Skeletal muscle satellite cell (primary cell): ENCODE results near the gene ZMIZ1.
A peak's percentile ranks its signal among the peaks of the same experiment; 100 is the strongest.

Source experiments
- H3K27me3 ChIP-seq: 2 replicates; pipeline ENCODE4 v1.7.0; 2013; ENCODE audit warnings: low read length; ENCODE audit not compliant: control insufficient read depth, insufficient read depth
- H3K36me3 ChIP-seq: 2 replicates; pipeline ENCODE4 v1.7.0; 2013; ENCODE audit warnings: mild to moderate bottlenecking, control low read depth, low read length; ENCODE audit not compliant: insufficient read depth
- H3K4me1 ChIP-seq: 2 replicates; pipeline ENCODE4 v1.7.0; 2013; ENCODE audit warnings: low read length; ENCODE audit not compliant: control insufficient read depth, insufficient read depth
- H3K4me2 ChIP-seq: 2 replicates; pipeline ENCODE4 v1.7.0; 2013; ENCODE audit warnings: mild to moderate bottlenecking, low read length
- H3K4me3 ChIP-seq: 2 replicates; pipeline ENCODE4 v1.7.0; 2013; ENCODE audit warnings: low read length
- H3K9ac ChIP-seq: 2 replicates; pipeline ENCODE4 v1.7.0; 2013; ENCODE audit warnings: mild to moderate bottlenecking, low read depth, low read length, moderate library complexity
- H3K9me3 ChIP-seq: replicated peaks from 2 replicates; pipeline ENCODE4 v1.7.0; 2013; ENCODE audit warnings: mild to moderate bottlenecking, control low read depth, low read length

Gene ZMIZ1

GRCh38 chr10:79125092-79125491, 56.3 kb downstream of the ZMIZ1 start:
- H3K9me3 ChIP-seq, result no peaks in the 10 kb centered on the region
- H3K27me3 ChIP-seq, result no peaks in the 10 kb centered on the region
- H3K9ac ChIP-seq, result no peak overlapping the region
- no peak overlapping the region for H3K4me2 ChIP-seq
- peaks cover 52% of the 10 kb centered on the region for H3K4me1 ChIP-seq
- no peak overlapping the region for H3K4me3 ChIP-seq
- H3K36me3 ChIP-seq, result peaks cover 70% of the 10 kb centered on the region

GRCh38 chr10:79126351-79127080, 57.8 kb downstream of the ZMIZ1 start:
- Histone ChIP-seq H3K27me3 (no peaks in the 10 kb centered on the region), H3K4me3 (no peak overlapping the region), H3K9me3 (no peaks in the 10 kb centered on the region), H3K4me2 (no peak overlapping the region), H3K36me3 (peaks cover 69% of the 10 kb centered on the region), H3K9ac (peak overlapping the region; percentile 3), H3K4me1 (peaks cover 54% of the 10 kb centered on the region)

- peaks cover 68% of the 10 kb centered on the region for H3K36me3 ChIP-seq
- no peaks in the 10 kb centered on the region for H3K27me3 ChIP-seq
- peaks cover 54% of the 10 kb centered on the region for H3K4me1 ChIP-seq
- no peaks in the 10 kb centered on the region for H3K9me3 ChIP-seq
- no peak overlapping the region for H3K4me2 ChIP-seq
- H3K9ac ChIP-seq, result no peak overlapping the region
- H3K4me3 ChIP-seq, result no peak overlapping the region
Measured at GRCh38 chr10:79127151-79127961, 58.6 kb downstream of the ZMIZ1 start.

DNA sequence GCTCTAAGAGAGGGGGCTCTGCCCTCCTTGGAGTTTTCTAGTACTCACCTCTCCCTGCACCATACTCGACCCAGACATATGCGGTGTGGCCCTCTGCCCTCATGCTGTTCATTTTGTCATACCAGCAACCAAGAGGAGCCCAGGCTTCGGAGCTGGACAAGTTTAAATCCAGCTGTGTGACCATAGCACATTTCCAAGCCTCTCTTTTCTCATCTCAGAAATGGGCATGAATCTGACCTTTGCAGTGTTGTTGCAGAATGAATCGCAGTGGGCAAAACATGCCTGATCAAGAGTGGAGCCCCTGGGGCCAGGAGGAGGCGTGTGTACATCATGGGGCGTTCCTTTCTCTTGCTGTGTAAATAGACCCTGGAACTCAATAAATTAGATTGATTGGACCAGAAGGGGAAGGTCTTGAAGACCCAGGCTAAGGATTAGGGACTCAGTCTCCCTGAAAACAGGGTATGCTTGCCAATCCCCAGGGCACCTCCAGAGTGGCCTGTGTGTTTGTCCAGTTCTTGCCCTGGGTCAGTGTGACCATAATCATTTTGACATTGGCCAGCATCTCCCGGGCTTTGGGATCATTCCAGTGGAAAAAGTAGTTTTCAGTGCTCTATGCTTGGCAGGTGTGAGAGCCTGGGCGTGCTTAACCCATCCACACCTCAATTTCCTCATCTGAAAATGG, 59.6 kb downstream of the ZMIZ1 start:
- Histone ChIP-seq H3K4me1 (peaks cover 54% of the 10 kb centered on the region), H3K4me2 (no peak overlapping the region), H3K4me3 (no peak overlapping the region), H3K9me3 (no peaks in the 10 kb centered on the region), H3K27me3 (no peaks in the 10 kb centered on the region), H3K9ac (no peak overlapping the region), H3K36me3 (peaks cover 65% of the 10 kb centered on the region)

- H3K9ac ChIP-seq, result no peak overlapping the region
- H3K27me3 ChIP-seq, result no peaks in the 10 kb centered on the region
- H3K4me1 ChIP-seq, result peaks cover 50% of the 10 kb centered on the region
- no peak overlapping the region for H3K4me2 ChIP-seq
- H3K9me3 ChIP-seq, result no peaks in the 10 kb centered on the region
- H3K4me3 ChIP-seq, result no peak overlapping the region
- peaks cover 67% of the 10 kb centered on the region for H3K36me3 ChIP-seq
Measured at GRCh38 chr10:79128923-79129305, 60.1 kb downstream of the ZMIZ1 start.

DNA sequence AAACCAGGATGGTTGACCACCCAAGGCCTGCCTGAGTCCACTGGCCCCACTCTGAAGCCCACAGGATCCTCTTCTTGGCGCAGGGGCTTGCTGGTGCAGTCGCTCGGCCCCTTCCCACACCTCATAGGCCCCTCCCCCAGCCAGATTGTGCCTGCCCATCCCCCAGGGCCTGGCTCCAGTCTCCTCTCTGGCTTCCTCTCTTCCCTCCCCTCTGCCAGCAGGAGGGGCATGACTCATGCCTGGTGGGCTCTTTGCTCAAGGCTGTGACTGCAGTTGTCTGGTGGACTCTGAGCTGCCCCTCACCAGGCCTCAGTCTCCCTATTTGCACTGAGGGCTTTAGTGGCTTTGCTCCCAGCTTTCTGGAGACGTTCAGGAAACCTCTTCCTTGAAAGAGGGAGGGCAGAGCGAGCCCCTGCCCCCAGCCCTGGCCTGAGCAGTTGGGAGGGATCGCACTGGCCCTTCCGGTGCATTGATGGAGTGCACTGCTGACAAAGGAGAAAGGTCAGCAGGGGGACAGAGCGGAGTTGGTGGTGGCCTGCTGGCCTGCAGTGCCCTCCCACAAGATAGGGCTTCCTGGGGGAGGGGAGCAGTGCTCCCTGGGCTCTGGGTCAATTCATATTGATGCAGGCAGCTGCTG, 60.7 kb downstream of the ZMIZ1 start:
- Histone ChIP-seq H3K36me3 (peaks cover 66% of the 10 kb centered on the region), H3K9ac (no peak overlapping the region), H3K4me3 (no peak overlapping the region), H3K9me3 (no peaks in the 10 kb centered on the region), H3K27me3 (no peaks in the 10 kb centered on the region), H3K4me2 (peak overlapping the region; percentile 35), H3K4me1 (peaks cover 45% of the 10 kb centered on the region)

- H3K4me3 ChIP-seq, result no peak overlapping the region
- H3K9ac ChIP-seq, result no peak overlapping the region
- no peaks in the 10 kb centered on the region for H3K9me3 ChIP-seq
- H3K4me2 ChIP-seq, result no peak overlapping the region
- H3K36me3 ChIP-seq, result peaks cover 63% of the 10 kb centered on the region
- peaks cover 44% of the 10 kb centered on the region for H3K4me1 ChIP-seq
- H3K27me3 ChIP-seq, result no peaks in the 10 kb centered on the region
Measured at GRCh38 chr10:79130255-79130654, 61.5 kb downstream of the ZMIZ1 start.

DNA sequence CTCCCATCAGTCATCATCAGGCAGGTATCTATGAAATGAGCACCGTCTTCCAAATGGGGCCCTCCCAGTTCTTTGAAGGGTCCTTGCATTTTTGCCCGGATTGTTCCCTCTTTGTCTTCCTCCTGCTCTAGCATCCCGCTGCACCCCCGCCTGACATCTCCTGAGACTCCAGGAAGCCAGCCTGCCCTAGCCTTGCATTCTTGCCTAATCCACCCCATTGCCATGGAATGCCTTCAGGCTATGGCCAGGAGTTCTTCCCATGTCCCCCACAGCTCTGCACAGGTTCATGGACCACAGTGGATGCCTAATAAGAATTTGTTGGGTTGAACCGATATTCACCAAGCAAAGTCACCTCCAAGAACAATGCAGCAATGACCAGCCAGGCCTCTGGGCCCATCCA, 62.1 kb downstream of the ZMIZ1 start:
- Histone ChIP-seq H3K4me1 (peaks cover 48% of the 10 kb centered on the region), H3K4me2 (no peak overlapping the region), H3K4me3 (no peak overlapping the region), H3K9ac (no peak overlapping the region), H3K27me3 (no peaks in the 10 kb centered on the region), H3K36me3 (peaks cover 60% of the 10 kb centered on the region), H3K9me3 (no peaks in the 10 kb centered on the region)

- Histone ChIP-seq H3K4me2 (no peak overlapping the region), H3K9me3 (no peaks in the 10 kb centered on the region), H3K4me3 (no peak overlapping the region), H3K36me3 (peaks cover 50% of the 10 kb centered on the region), H3K4me1 (peaks cover 48% of the 10 kb centered on the region), H3K9ac (no peak overlapping the region), H3K27me3 (no peaks in the 10 kb centered on the region)
Measured at GRCh38 chr10:79131836-79132631, 63.3 kb downstream of the ZMIZ1 start.

DNA sequence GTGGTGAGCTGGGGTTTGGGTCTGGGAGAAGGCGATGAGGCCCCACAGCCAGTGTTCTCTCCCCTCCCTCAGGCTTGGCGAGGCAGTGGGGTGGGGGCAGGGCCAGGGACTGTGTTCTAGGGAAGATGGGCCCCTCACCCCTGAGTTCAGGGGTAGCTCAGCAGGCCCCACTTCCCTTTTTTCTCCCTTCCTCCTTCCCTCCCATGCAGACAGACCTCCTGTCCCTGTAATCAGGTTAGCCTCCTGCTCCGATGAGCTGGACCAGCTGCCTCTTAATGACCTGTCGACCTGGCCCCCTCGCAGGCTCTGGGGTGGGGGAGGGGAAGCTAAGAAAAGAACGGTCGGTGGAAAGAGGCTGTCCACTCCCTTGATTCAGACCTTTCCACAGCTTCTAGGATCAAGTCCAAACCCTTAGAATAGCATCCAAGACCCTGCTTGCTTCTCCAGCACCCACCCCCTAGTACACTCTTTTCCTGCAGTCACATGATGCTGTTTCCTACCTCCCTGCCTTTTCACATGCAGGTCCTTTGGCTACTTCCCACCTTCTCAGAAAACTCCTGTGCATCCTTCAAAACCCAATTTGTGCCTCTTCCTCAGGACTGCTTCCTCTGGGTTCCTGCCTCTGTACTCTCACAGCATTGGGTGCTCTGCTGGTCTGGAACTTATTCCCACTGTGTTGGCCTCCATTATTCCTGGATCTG, 64.1 kb downstream of the ZMIZ1 start:
- peaks cover 48% of the 10 kb centered on the region for H3K4me1 ChIP-seq
- H3K4me3 ChIP-seq, result no peak overlapping the region
- H3K36me3 ChIP-seq, result peaks cover 47% of the 10 kb centered on the region
- no peaks in the 10 kb centered on the region for H3K9me3 ChIP-seq
- H3K9ac ChIP-seq, result no peak overlapping the region
- no peaks in the 10 kb centered on the region for H3K27me3 ChIP-seq
- H3K4me2 ChIP-seq, result no peak overlapping the region
